Vagina (tissue), 2 donors: ENCODE measurements around the gene MYLK2.

Experiments
- POLR2AphosphoS5 ChIP-seq, 2 donors: sonication (generic); formaldehyde crosslinking; IDR thresholded peaks; one replicate each; pipeline ENCODE4 v1.9.0; 2017; ENCODE audit warnings: antibody characterized with exemption in 2 of 2, mild to moderate bottlenecking in 2 of 2, low read depth in 1 of 2; ENCODE audit not compliant: insufficient read depth in 1 of 2
- TF ChIP-seq, protein P1 (sequence below), 3 experiments: fragments of 450-650 bp in 2 of 3; fragments of 200-600 bp in 1 of 3; sonication (generic) in 1 of 3; IDR thresholded peaks; one replicate each; pipeline ENCODE4 v1.5.1; 2017 to 2019; ENCODE audit warnings: antibody characterized with exemption in 3 of 3, mild to moderate bottlenecking in 2 of 3, moderate library complexity in 2 of 3

DNA sequence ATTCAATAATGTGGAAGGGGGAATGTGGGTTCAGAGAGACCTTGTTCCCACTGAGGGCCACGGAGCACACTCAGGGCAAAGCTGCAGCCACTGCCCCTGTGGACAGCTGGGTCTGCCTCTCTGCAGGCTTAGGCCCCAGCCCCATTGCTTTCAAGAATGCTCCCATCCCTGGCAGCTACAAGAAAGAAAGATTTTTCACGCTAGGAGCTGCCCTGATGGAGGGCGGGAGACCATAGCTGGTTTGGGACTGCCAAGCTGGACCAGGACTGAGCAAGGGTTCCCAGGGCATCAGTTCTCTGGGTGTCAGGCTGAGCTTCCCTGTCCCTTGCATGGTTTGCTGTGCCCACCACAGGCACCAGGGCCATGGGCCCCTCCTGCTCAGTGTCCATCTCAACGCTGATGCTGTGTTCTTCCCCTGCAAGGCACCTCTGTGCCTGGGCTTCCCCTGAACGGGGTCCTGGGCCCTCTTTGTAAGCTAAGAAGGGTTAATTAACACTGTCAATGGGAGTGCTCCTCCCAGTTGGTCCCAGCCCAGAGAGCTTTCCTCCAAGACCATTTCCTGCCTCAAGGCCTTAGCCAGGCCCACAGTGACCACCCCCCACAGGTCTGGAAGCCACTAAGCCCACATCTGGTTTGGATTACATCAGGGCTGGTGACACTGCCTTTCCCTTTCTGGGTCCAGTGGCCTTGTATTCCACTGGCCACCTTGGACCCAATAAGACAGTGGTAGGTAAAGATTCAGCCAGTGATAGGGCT, 17.9 kb downstream of the MYLK2 start:
- TF ChIP-seq, protein P1, sequence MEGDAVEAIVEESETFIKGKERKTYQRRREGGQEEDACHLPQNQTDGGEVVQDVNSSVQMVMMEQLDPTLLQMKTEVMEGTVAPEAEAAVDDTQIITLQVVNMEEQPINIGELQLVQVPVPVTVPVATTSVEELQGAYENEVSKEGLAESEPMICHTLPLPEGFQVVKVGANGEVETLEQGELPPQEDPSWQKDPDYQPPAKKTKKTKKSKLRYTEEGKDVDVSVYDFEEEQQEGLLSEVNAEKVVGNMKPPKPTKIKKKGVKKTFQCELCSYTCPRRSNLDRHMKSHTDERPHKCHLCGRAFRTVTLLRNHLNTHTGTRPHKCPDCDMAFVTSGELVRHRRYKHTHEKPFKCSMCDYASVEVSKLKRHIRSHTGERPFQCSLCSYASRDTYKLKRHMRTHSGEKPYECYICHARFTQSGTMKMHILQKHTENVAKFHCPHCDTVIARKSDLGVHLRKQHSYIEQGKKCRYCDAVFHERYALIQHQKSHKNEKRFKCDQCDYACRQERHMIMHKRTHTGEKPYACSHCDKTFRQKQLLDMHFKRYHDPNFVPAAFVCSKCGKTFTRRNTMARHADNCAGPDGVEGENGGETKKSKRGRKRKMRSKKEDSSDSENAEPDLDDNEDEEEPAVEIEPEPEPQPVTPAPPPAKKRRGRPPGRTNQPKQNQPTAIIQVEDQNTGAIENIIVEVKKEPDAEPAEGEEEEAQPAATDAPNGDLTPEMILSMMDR (IDR thresholded peaks at IDR 0.05) = no peak
- TF ChIP-seq POLR2AphosphoS5 (IDR thresholded peaks at IDR 0.05; ENCODE audit: insufficient read depth in 1 of 2, low read depth in 1 of 2) = no peak
